GM19193 (cell line): Measurements from ENCODE around the gene ATL2.

ENCODE experiments used
- POLR2A ChIP-seq: IDR thresholded peaks from 4 replicates; pipeline ENCODE4 v1.6.1; 2011; ENCODE audit not compliant: insufficient read depth, insufficient read length; ENCODE audit errors: extremely low read depth

ATL2 gene

GRCh38 chr2:38266382-38267061, 110.6 kb downstream of the ATL2 start:
- TF ChIP-seq POLR2A = no peak

- no peak for TF ChIP-seq POLR2A
Observed at GRCh38 chr2:38265461-38265860, 111.6 kb downstream of the ATL2 start.

- TF ChIP-seq POLR2A = no peak
Observed at GRCh38 chr2:38264396-38265221, 112.5 kb downstream of the ATL2 start.

GRCh38 chr2:38263293-38263692, 113.8 kb downstream of the ATL2 start:
- TF ChIP-seq POLR2A = no peak

GRCh38 chr2:38262069-38262871, 114.8 kb downstream of the ATL2 start:
- no peak for TF ChIP-seq POLR2A

GRCh38 chr2:38261569-38262068, 115.5 kb downstream of the ATL2 start:
- no peak for TF ChIP-seq POLR2A

GRCh38 chr2:38260972-38261371, 116.1 kb downstream of the ATL2 start:
- no peak for TF ChIP-seq POLR2A

- TF ChIP-seq POLR2A = no peak
Observed at GRCh38 chr2:38260469-38260868, 116.6 kb downstream of the ATL2 start.

- TF ChIP-seq POLR2A = no peak
Observed at GRCh38 chr2:38259311-38259710, 117.8 kb downstream of the ATL2 start.

- no peak for TF ChIP-seq POLR2A
Observed at GRCh38 chr2:38256610-38257009, 120.5 kb downstream of the ATL2 start.

- no peak for TF ChIP-seq POLR2A
Observed at GRCh38 chr2:38255211-38255610, 121.9 kb downstream of the ATL2 start.

GRCh38 chr2:38254796-38255195, 122.3 kb downstream of the ATL2 start:
- no peak for TF ChIP-seq POLR2A

GRCh38 chr2:38251940-38252339, 125.1 kb downstream of the ATL2 start:
- TF ChIP-seq POLR2A = no peak

GRCh38 chr2:38248707-38249106, 128.4 kb downstream of the ATL2 start:
- TF ChIP-seq POLR2A = no peak

GRCh38 chr2:38248255-38248654, 128.8 kb downstream of the ATL2 start:
- TF ChIP-seq POLR2A = no peak
